Measurements from ENCODE around the gene ZNF552. TPM values are rescaled to one million over a fixed set of nuclear protein-coding genes. Genes with fewer than 3 reads are reported as not detected.

Gene ZNF552
- total RNA-seq, 4 donors from 2014 or later, result 5.3 to 13.6 (median 10.2) TPM

DNA sequence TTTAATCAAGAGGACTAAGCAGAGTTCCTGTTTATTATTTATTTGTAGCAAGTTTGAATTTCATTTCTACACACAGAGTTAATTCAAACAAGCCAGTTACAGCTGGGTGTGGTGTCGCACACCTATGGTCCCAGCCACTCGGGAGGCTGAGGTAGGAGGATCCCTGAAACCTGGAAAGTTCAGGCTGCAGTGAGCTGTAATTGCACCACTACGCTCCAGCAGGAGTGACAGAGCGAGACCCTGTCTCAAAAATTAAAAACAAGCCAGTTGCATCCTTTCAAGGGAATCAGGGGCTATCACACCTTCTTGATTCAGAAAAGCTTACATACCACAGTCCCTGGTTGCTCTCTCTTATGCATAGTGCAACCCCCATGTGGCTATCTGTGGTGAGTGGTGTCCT, 25.4 kb downstream of the ZNF552 start:
- Histone ChIP-seq H3K27me3 (no peaks in the 10 kb centered on the region), H3K4me1 (no peaks in the 10 kb centered on the region), H3K9me3 (no peaks in the 10 kb centered on the region), H3K4me3 (replicated peaks in 1 of 3) (no peak overlapping the region), H3K36me3 (peaks cover 3 to 9% of the 10 kb centered on the region in 2 donors), H3K27ac (no peak overlapping the region)
- DNase-seq, result no peak
- TF ChIP-seq, protein P1, sequence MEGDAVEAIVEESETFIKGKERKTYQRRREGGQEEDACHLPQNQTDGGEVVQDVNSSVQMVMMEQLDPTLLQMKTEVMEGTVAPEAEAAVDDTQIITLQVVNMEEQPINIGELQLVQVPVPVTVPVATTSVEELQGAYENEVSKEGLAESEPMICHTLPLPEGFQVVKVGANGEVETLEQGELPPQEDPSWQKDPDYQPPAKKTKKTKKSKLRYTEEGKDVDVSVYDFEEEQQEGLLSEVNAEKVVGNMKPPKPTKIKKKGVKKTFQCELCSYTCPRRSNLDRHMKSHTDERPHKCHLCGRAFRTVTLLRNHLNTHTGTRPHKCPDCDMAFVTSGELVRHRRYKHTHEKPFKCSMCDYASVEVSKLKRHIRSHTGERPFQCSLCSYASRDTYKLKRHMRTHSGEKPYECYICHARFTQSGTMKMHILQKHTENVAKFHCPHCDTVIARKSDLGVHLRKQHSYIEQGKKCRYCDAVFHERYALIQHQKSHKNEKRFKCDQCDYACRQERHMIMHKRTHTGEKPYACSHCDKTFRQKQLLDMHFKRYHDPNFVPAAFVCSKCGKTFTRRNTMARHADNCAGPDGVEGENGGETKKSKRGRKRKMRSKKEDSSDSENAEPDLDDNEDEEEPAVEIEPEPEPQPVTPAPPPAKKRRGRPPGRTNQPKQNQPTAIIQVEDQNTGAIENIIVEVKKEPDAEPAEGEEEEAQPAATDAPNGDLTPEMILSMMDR (IDR thresholded peaks at IDR 0.05), result no peak
- TF ChIP-seq POLR2A (IDR thresholded peaks at IDR 0.05), result no peak
- WGBS, 2 donors, result 91 to 98% methylated on average over 4 of the region's 4 CpGs
- intact Hi-C loops (cut with DNase I), result no loop called here

- no peak overlapping the region for H3K27ac ChIP-seq
- no peak for TF ChIP-seq POLR2A (IDR thresholded peaks at IDR 0.05)
- TF ChIP-seq, protein P1 (IDR thresholded peaks at IDR 0.05), result no peak
- no peak overlapping the region for H3K4me3 ChIP-seq (replicated peaks in 1 of 3)
- DNase-seq, result no peak
- intact Hi-C loops (cut with DNase I), result no loop called here
- no peaks in the 10 kb centered on the region for H3K27me3 ChIP-seq
- no peaks in the 10 kb centered on the region for H3K4me1 ChIP-seq
- H3K36me3 ChIP-seq, result peaks cover 3 to 9% of the 10 kb centered on the region in 2 donors
- no peaks in the 10 kb centered on the region for H3K9me3 ChIP-seq
Observed at GRCh38 chr19:57788114-57788692, 26.5 kb downstream of the ZNF552 start.

GRCh38 chr19:57786906-57787305, 27.8 kb downstream of the ZNF552 start:
- TF ChIP-seq POLR2A (IDR thresholded peaks at IDR 0.05), result no peak
- TF ChIP-seq, protein P1 (IDR thresholded peaks at IDR 0.05), result no peak
- H3K36me3 ChIP-seq, result peaks cover 0 to 5% of the 10 kb centered on the region in 2 donors

GRCh38 chr19:57786286-57786685, 28.4 kb downstream of the ZNF552 start:
- DNase-seq, result no peak
- 92 to 94% methylated on average over 19 to 27 of the region's 38 CpGs for WGBS, 2 donors
- Histone ChIP-seq H3K27me3 (no peaks in the 10 kb centered on the region), H3K4me3 (replicated peaks in 1 of 3) (no peak overlapping the region), H3K9me3 (no peaks in the 10 kb centered on the region), H3K27ac (no peak overlapping the region), H3K4me1 (no peaks in the 10 kb centered on the region), H3K36me3 (no peaks in the 10 kb centered on the region)
- intact Hi-C loops (cut with DNase I), result no loop called here
- TF ChIP-seq POLR2A (IDR thresholded peaks at IDR 0.05), result no peak
- TF ChIP-seq, protein P1 (IDR thresholded peaks at IDR 0.05), result no peak

More at GRCh38 chr19:57786906-57787305, 27.8 kb downstream of the ZNF552 start:
- DNase-seq, result no peak
- Histone ChIP-seq H3K4me3 (replicated peaks in 1 of 3) (no peak overlapping the region), H3K4me1 (no peaks in the 10 kb centered on the region), H3K27me3 (no peaks in the 10 kb centered on the region), H3K27ac (no peak overlapping the region), H3K9me3 (no peaks in the 10 kb centered on the region)
- 89 to 99% methylated on average over 5 of the region's 5 CpGs for WGBS, 2 donors
- intact Hi-C loops (cut with DNase I), result no loop called here

GRCh38 chr19:57779220-57779845, 35.4 kb downstream of the ZNF552 start:
- TF ChIP-seq, protein P1 (IDR thresholded peaks at IDR 0.05), result no peak
- no peak for TF ChIP-seq POLR2A (IDR thresholded peaks at IDR 0.05)
- no peak for DNase-seq
- Histone ChIP-seq H3K9me3 (no peaks in the 10 kb centered on the region), H3K36me3 (peaks cover 30% of the 10 kb centered on the region in 2 donors), H3K4me3 (replicated peaks in 1 of 3) (no peak overlapping the region), H3K27me3 (no peaks in the 10 kb centered on the region), H3K4me1 (no peaks in the 10 kb centered on the region), H3K27ac (no peak overlapping the region)
- intact Hi-C loops (cut with DNase I), result no loop called here
- 93 to 95% methylated on average over 10 of the region's 10 CpGs for WGBS, 2 donors
